ENCODE results near the gene ATP6V1C2. TPM values are rescaled to one million over a fixed set of nuclear protein-coding genes. Genes with fewer than 3 reads are reported as not detected.

Gene ATP6V1C2
- total RNA-seq (1 to 10 TPM in 1 of 9 donors, under 1 TPM in 7, not detected in 1; 0.32 to 2.1 (median 0.48) TPM), polyA plus RNA-seq (under 1 TPM; 0.47 to 0.50 TPM)
- long read RNA-seq, donor 1, partial matches to known transcripts, result 0 of 1 reads
- long read RNA-seq, donor 1, other reads (novel, unspliced or antisense), result 1 of 1 reads
- long read RNA-seq, donor 2, partial matches to known transcripts, result 10 of 20 reads
- long read RNA-seq, donor 2, other reads (novel, unspliced or antisense), result 9 of 20 reads
- long read RNA-seq, donor 3, partial matches to known transcripts, result 0 of 2 reads
- long read RNA-seq, donor 3, other reads (novel, unspliced or antisense), result 2 of 2 reads

- H3K27ac ChIP-seq, result no peak within 1 kb of the TSS
- peaks cover 0 to 18% (median 9%) of the 10 kb centered on the region in 12 donors for H3K4me1 ChIP-seq
- WGBS, 4 donors, result 1 to 2% (median 1%) methylated on average over 47 to 99 of the region's 99 CpGs
- H3K36me3 ChIP-seq, result no peaks in the 10 kb centered on the region
- intact Hi-C loops (cut with DNase I), result no loop called here
- peaks cover 19 to 67% (median 44%) of the 10 kb centered on the region in 9 donors for H3K27me3 ChIP-seq
- H3K9me3 ChIP-seq, result no peaks in the 10 kb centered on the region
- DNase-seq (no peak), ATAC-seq (peak in 2 of 4 donors; percentile 56 to 80)
- H3K4me3 ChIP-seq, result peak within 1 kb of the TSS; percentile 21 to 58 (median 49)
- TF ChIP-seq CTCF (IDR thresholded peaks at IDR 0.05) (no peak), POLR2A (IDR thresholded peaks at IDR 0.05) (no peak)
Observed at GRCh38 chr2:10721396-10722251, at the start of gene ATP6V1C2. TSS of gene ATP6V1C2 (plus strand) at chr2:10721630. CDS start at chr2:10722850, 1,220 bp downstream.

GRCh38 chr2:10675131-10675530, 46.3 kb upstream of the ATP6V1C2 start:
- no peak for ATAC-seq
- H3K4me3 ChIP-seq, result no peak overlapping the region
- H3K9me3 ChIP-seq, result no peaks in the 10 kb centered on the region
- H3K36me3 ChIP-seq, result peaks cover 0 to 85% (median 54%) of the 10 kb centered on the region in 9 donors
- no peak for DNase-seq
- no peak for TF ChIP-seq CTCF (IDR thresholded peaks at IDR 0.05)
- no peak for TF ChIP-seq POLR2A (IDR thresholded peaks at IDR 0.05)
- peaks cover 0 to 4% (median 0%) of the 10 kb centered on the region in 12 donors for H3K4me1 ChIP-seq
- intact Hi-C loops (cut with DNase I), result no loop called here
- 80 to 90% (median 85%) methylated on average over 1 of the region's 1 CpG for WGBS, 4 donors
- no peaks in the 10 kb centered on the region for H3K27me3 ChIP-seq
- H3K27ac ChIP-seq, result no peak overlapping the region

- ATAC-seq, result no peak
- Histone ChIP-seq H3K4me3 (no peak overlapping the region), H3K27ac (no peak overlapping the region), H3K36me3 (peaks cover 0 to 83% (median 57%) of the 10 kb centered on the region in 9 donors), H3K9me3 (no peaks in the 10 kb centered on the region), H3K4me1 (peaks cover 0 to 4% (median 0%) of the 10 kb centered on the region in 12 donors), H3K27me3 (no peaks in the 10 kb centered on the region)
- intact Hi-C loops (cut with DNase I), result no loop called here
- WGBS, 4 donors, result 93 to 100% (median 97%) methylated on average over 1 of the region's 1 CpG
- no peak for DNase-seq
- TF ChIP-seq POLR2A (IDR thresholded peaks at IDR 0.05) (no peak), CTCF (IDR thresholded peaks at IDR 0.05) (peak in 4 of 12 donors; percentile 7 to 45 (median 28))
Observed at GRCh38 chr2:10678225-10678624, 43.2 kb upstream of the ATP6V1C2 start.

GRCh38 chr2:10680214-10680613, 41.2 kb upstream of the ATP6V1C2 start:
- no peak overlapping the region for H3K27ac ChIP-seq
- intact Hi-C loops (cut with DNase I), result no loop called here
- H3K36me3 ChIP-seq, result peaks cover 0 to 87% (median 63%) of the 10 kb centered on the region in 9 donors
- DNase-seq, result no peak
- no peak overlapping the region for H3K4me3 ChIP-seq
- H3K4me1 ChIP-seq, result no peaks in the 10 kb centered on the region
- no peak for ATAC-seq
- H3K9me3 ChIP-seq, result no peaks in the 10 kb centered on the region
- WGBS, 4 donors, result 83 to 96% (median 90%) methylated on average over 1 of the region's 1 CpG
- no peak for TF ChIP-seq CTCF (IDR thresholded peaks at IDR 0.05)
- TF ChIP-seq POLR2A (IDR thresholded peaks at IDR 0.05), result no peak
- no peaks in the 10 kb centered on the region for H3K27me3 ChIP-seq

Data from heart left ventricle (tissue), 16 donors.